Activated naive CD8-positive, alpha-beta T cell (primary cell): ENCODE data around the gene FKBP8.
A peak's percentile ranks its signal among the peaks of the same experiment; 100 is the strongest.

Experiments
- H3K27ac Mint-ChIP-seq: one replicate; pipeline ENCODE4 v1.8.0; 2021; ENCODE audit warnings: mixed read lengths
- H3K27me3 Mint-ChIP-seq: one replicate; pipeline ENCODE4 v1.8.0; 2021; ENCODE audit warnings: mixed read lengths
- H3K36me3 Mint-ChIP-seq: one replicate; pipeline ENCODE4 v1.8.0; 2021; ENCODE audit warnings: mixed read lengths
- H3K4me1 Mint-ChIP-seq: one replicate; pipeline ENCODE4 v1.8.0; 2021; ENCODE audit warnings: low read depth, mixed read lengths
- H3K4me3 Mint-ChIP-seq: one replicate; pipeline ENCODE4 v1.8.0; 2021; ENCODE audit warnings: mild to moderate bottlenecking, mixed read lengths
- H3K9me3 Mint-ChIP-seq: one replicate; pipeline ENCODE4 v1.8.0; 2021; ENCODE audit warnings: low read depth, mixed read lengths

The FKBP8 gene

GRCh38 chr19:18504886-18505610 is 38.3 kb downstream of the FKBP8 start:
- Mint-ChIP-seq H3K36me3 (no peaks in the 10 kb centered on the region), H3K27ac (peak overlapping the region; percentile 70), H3K27me3 (no peaks in the 10 kb centered on the region), H3K9me3 (no peaks in the 10 kb centered on the region), H3K4me1 (peaks cover 71% of the 10 kb centered on the region), H3K4me3 (no peak overlapping the region)

GRCh38 chr19:18503971-18504885 is 39.1 kb downstream of the FKBP8 start:
- no peaks in the 10 kb centered on the region for H3K9me3 Mint-ChIP-seq
- no peaks in the 10 kb centered on the region for H3K36me3 Mint-ChIP-seq
- H3K27ac Mint-ChIP-seq, result no peak overlapping the region
- peaks cover 75% of the 10 kb centered on the region for H3K4me1 Mint-ChIP-seq
- no peak overlapping the region for H3K4me3 Mint-ChIP-seq
- no peaks in the 10 kb centered on the region for H3K27me3 Mint-ChIP-seq

GRCh38 chr19:18503337-18503970 is 39.9 kb downstream of the FKBP8 start:
- H3K27ac Mint-ChIP-seq, result no peak overlapping the region
- no peak overlapping the region for H3K4me3 Mint-ChIP-seq
- no peaks in the 10 kb centered on the region for H3K9me3 Mint-ChIP-seq
- H3K4me1 Mint-ChIP-seq, result peaks cover 74% of the 10 kb centered on the region
- no peaks in the 10 kb centered on the region for H3K36me3 Mint-ChIP-seq
- H3K27me3 Mint-ChIP-seq, result no peaks in the 10 kb centered on the region

- no peaks in the 10 kb centered on the region for H3K36me3 Mint-ChIP-seq
- H3K4me1 Mint-ChIP-seq, result peaks cover 76% of the 10 kb centered on the region
- H3K27me3 Mint-ChIP-seq, result no peaks in the 10 kb centered on the region
- H3K27ac Mint-ChIP-seq, result no peak overlapping the region
- H3K9me3 Mint-ChIP-seq, result no peaks in the 10 kb centered on the region
- H3K4me3 Mint-ChIP-seq, result no peak overlapping the region
These were observed 40.6 kb downstream of the FKBP8 start for GRCh38 chr19:18502638-18503294.

- H3K4me1 Mint-ChIP-seq, result peaks cover 74% of the 10 kb centered on the region
- H3K36me3 Mint-ChIP-seq, result no peaks in the 10 kb centered on the region
- H3K9me3 Mint-ChIP-seq, result no peaks in the 10 kb centered on the region
- no peaks in the 10 kb centered on the region for H3K27me3 Mint-ChIP-seq
- H3K4me3 Mint-ChIP-seq, result no peak overlapping the region
- H3K27ac Mint-ChIP-seq, result no peak overlapping the region
These were observed 41.1 kb downstream of the FKBP8 start for GRCh38 chr19:18502246-18502637.

- Mint-ChIP-seq H3K4me1 (peaks cover 74% of the 10 kb centered on the region), H3K4me3 (no peak overlapping the region), H3K27ac (no peak overlapping the region), H3K9me3 (no peaks in the 10 kb centered on the region), H3K36me3 (no peaks in the 10 kb centered on the region), H3K27me3 (no peaks in the 10 kb centered on the region)
These were observed 41.5 kb downstream of the FKBP8 start for GRCh38 chr19:18501832-18502231.

GRCh38 chr19:18501351-18501750 is 42.0 kb downstream of the FKBP8 start:
- no peaks in the 10 kb centered on the region for H3K36me3 Mint-ChIP-seq
- H3K27me3 Mint-ChIP-seq, result no peaks in the 10 kb centered on the region
- H3K9me3 Mint-ChIP-seq, result no peaks in the 10 kb centered on the region
- peaks cover 74% of the 10 kb centered on the region for H3K4me1 Mint-ChIP-seq
- H3K27ac Mint-ChIP-seq, result peak overlapping the region; percentile 34
- H3K4me3 Mint-ChIP-seq, result no peak overlapping the region

GRCh38 chr19:18500799-18501198 is 42.6 kb downstream of the FKBP8 start:
- no peak overlapping the region for H3K4me3 Mint-ChIP-seq
- peaks cover 76% of the 10 kb centered on the region for H3K4me1 Mint-ChIP-seq
- peak overlapping the region; percentile 34 for H3K27ac Mint-ChIP-seq
- H3K27me3 Mint-ChIP-seq, result no peaks in the 10 kb centered on the region
- H3K36me3 Mint-ChIP-seq, result no peaks in the 10 kb centered on the region
- no peaks in the 10 kb centered on the region for H3K9me3 Mint-ChIP-seq

- H3K4me3 Mint-ChIP-seq, result no peak overlapping the region
- H3K36me3 Mint-ChIP-seq, result no peaks in the 10 kb centered on the region
- no peaks in the 10 kb centered on the region for H3K27me3 Mint-ChIP-seq
- H3K27ac Mint-ChIP-seq, result peak overlapping the region; percentile 28
- peaks cover 74% of the 10 kb centered on the region for H3K4me1 Mint-ChIP-seq
- H3K9me3 Mint-ChIP-seq, result no peaks in the 10 kb centered on the region
These were observed 43.0 kb downstream of the FKBP8 start for GRCh38 chr19:18500376-18500775.

GRCh38 chr19:18499055-18499775 is 44.2 kb downstream of the FKBP8 start:
- peak overlapping the region; percentile 66 for H3K27ac Mint-ChIP-seq
- H3K36me3 Mint-ChIP-seq, result no peaks in the 10 kb centered on the region
- H3K4me1 Mint-ChIP-seq, result peaks cover 72% of the 10 kb centered on the region
- H3K9me3 Mint-ChIP-seq, result no peaks in the 10 kb centered on the region
- no peaks in the 10 kb centered on the region for H3K27me3 Mint-ChIP-seq
- H3K4me3 Mint-ChIP-seq, result no peak overlapping the region

- Mint-ChIP-seq H3K27ac (peak overlapping the region; percentile 84), H3K36me3 (no peaks in the 10 kb centered on the region), H3K4me3 (no peak overlapping the region), H3K4me1 (peaks cover 66% of the 10 kb centered on the region), H3K27me3 (no peaks in the 10 kb centered on the region), H3K9me3 (no peaks in the 10 kb centered on the region)
These were observed 46.5 kb downstream of the FKBP8 start for GRCh38 chr19:18496980-18497256.

GRCh38 chr19:18496167-18496979 is 47.0 kb downstream of the FKBP8 start:
- H3K4me3 Mint-ChIP-seq, result peak overlapping the region; percentile 75
- peaks cover 64% of the 10 kb centered on the region for H3K4me1 Mint-ChIP-seq
- no peaks in the 10 kb centered on the region for H3K27me3 Mint-ChIP-seq
- H3K36me3 Mint-ChIP-seq, result no peaks in the 10 kb centered on the region
- H3K27ac Mint-ChIP-seq, result peak overlapping the region; percentile 84
- H3K9me3 Mint-ChIP-seq, result no peaks in the 10 kb centered on the region

GRCh38 chr19:18495204-18495911 is 48.0 kb downstream of the FKBP8 start:
- Mint-ChIP-seq H3K36me3 (no peaks in the 10 kb centered on the region), H3K27ac (peak overlapping the region; percentile 84), H3K9me3 (no peaks in the 10 kb centered on the region), H3K4me1 (peaks cover 54% of the 10 kb centered on the region), H3K27me3 (no peaks in the 10 kb centered on the region), H3K4me3 (peak overlapping the region; percentile 75)
